Vagina (tissue), 2 donors: ENCODE results near the gene DNAAF9. TPM values are rescaled to one million over a fixed set of nuclear protein-coding genes. Genes with fewer than 3 reads are reported as not detected.

Experiments
- DNase-seq, 2 donors: peaks; one replicate each; pipeline ENCODE4 v3.0.0-alpha.2; 2017; ENCODE audit errors: extremely low spot score in 2 of 2
- H3K27ac ChIP-seq: fragments of 200-600 bp; sonication (generic); one replicate; pipeline ENCODE4 v1.5.1; 2019
- H3K27me3 ChIP-seq: fragments of 200-600 bp; sonication (generic); one replicate; pipeline ENCODE4 v1.5.1; 2019
- H3K36me3 ChIP-seq, 2 donors: fragments of 200-600 bp; sonication (generic); one replicate each; pipeline ENCODE4 v1.5.1; 2017 to 2019
- H3K4me1 ChIP-seq: fragments of 200-600 bp; sonication (generic); one replicate; pipeline ENCODE4 v1.5.1; 2019
- H3K4me3 ChIP-seq, 2 donors: fragments of 200-600 bp; sonication (generic); 1 replicate in 1 of 2; 2 replicates in 1 of 2; pipeline ENCODE4 v1.5.1; 2016 to 2019
- H3K9me3 ChIP-seq: fragments of 200-600 bp; sonication (generic); one replicate; pipeline ENCODE4 v1.5.1; 2019
- CTCF ChIP-seq, 3 experiments: fragments of 450-650 bp in 2 of 3; fragments of 200-600 bp in 1 of 3; sonication (generic) in 1 of 3; IDR thresholded peaks; one replicate each; pipeline ENCODE4 v1.5.1; 2017 to 2019; ENCODE audit warnings: antibody characterized with exemption in 3 of 3, mild to moderate bottlenecking in 2 of 3, moderate library complexity in 2 of 3
- POLR2A ChIP-seq, 2 donors: fragments of 450-650 bp; IDR thresholded peaks; one replicate each; pipeline ENCODE4 v1.6.1; 2017; ENCODE audit warnings: antibody characterized with exemption in 2 of 2, mild to moderate bottlenecking in 2 of 2, moderate library complexity in 2 of 2
- POLR2AphosphoS5 ChIP-seq, 2 donors: sonication (generic); formaldehyde crosslinking; IDR thresholded peaks; one replicate each; pipeline ENCODE4 v1.9.0; 2017; ENCODE audit warnings: antibody characterized with exemption in 2 of 2, mild to moderate bottlenecking in 2 of 2, low read depth in 1 of 2; ENCODE audit not compliant: insufficient read depth in 1 of 2
- intact Hi-C: fragments of 100-400 bp; cut with DNase I; formaldehyde crosslinking; loops from one replicate; pipeline ENCODE4 v1.15.1; 2023
- total RNA-seq: library from RNA; depleted of rRNA; stranded (reverse); fragments of >200 nt; gene quantifications from one replicate; pipeline ENCODE4 v1.2.3, GENCODE V29; 2016

Gene DNAAF9
- total RNA-seq, 1 donor from 2014 or later: 18.4 TPM

DNA sequence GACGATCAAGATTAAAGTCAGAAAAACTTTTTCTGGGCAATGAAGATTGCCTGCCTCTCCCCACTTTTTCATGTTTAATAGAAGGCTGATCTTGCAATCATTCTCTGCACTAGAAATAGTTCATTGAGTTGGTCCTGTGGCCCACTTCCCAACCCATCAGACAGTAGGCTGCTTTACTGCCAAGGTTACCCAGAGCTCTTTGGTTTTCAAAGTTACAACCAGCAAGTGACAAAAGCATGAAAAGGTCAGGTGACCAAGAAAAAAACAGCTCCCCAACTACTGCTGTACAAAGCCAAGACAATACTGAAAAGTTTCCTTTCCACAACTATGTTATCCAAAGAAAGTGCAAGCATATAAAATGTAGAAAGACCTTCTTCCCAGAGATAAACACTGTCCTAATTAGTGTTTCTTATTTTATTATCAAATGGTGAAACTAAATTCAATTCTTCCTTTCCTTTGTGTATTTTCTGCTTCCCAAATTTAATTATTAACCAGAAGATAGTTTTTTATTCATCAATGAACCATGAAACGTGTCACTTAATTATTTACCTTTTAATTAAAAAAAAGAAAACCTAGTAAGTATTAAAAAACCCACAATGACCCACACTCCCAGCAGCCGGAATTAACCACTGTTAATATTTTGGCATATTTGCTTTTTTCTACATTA is 16.6 kb downstream of the DNAAF9 start:
- intact Hi-C loops: no loop called here
- H3K27me3 ChIP-seq: no peaks in the 10 kb centered on the region
- H3K36me3 ChIP-seq: no peaks in the 10 kb centered on the region
- H3K27ac ChIP-seq: no peak overlapping the region
- no peak overlapping the region for H3K4me3 ChIP-seq
- H3K9me3 ChIP-seq: peaks cover 3% of the 10 kb centered on the region
- DNase-seq: no peak
- no peak for TF ChIP-seq POLR2AphosphoS5 (IDR thresholded peaks at IDR 0.05; ENCODE audit: insufficient read depth in 1 of 2, low read depth in 1 of 2)
- TF ChIP-seq POLR2A (IDR thresholded peaks at IDR 0.05): no peak
- TF ChIP-seq CTCF (IDR thresholded peaks at IDR 0.05): no peak
- H3K4me1 ChIP-seq: peaks cover 16% of the 10 kb centered on the region

DNA sequence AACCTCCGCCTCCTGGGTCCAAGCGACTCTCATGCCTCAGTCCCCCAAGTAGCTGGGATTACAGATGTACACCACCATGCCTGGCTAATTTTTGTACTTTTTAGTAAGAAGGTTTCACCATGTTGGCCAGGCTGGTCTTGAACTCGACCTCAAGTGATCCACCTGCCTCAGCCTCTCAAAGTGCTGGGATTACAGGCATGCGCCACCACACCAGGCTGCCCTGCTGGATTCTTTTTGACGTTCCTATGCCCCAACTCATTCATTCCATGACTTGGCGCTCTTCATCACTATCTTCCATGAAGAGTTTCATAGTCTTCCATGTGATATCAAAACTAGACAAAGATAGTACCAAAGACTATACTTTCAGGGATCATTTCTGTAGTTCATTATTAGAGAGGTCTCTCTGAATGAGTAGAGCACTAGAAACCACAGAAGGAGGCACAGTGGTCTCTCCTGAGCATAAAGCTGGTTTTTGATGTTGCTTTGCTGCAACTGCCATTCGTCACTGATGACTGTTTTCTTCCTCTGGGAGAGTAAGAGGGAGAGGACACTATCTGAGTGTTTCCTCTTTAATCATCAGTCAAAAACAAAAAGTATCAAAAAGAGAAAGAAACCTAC is 23.5 kb downstream of the DNAAF9 start:
- Histone ChIP-seq H3K27me3 (no peaks in the 10 kb centered on the region), H3K4me3 (no peak overlapping the region), H3K9me3 (peaks cover 11% of the 10 kb centered on the region), H3K4me1 (no peaks in the 10 kb centered on the region), H3K27ac (no peak overlapping the region), H3K36me3 (peaks cover 0 to 6% of the 10 kb centered on the region in 2 donors)
- DNase-seq: no peak
- TF ChIP-seq CTCF (IDR thresholded peaks at IDR 0.05): no peak
- TF ChIP-seq POLR2A (IDR thresholded peaks at IDR 0.05): no peak
- no peak for TF ChIP-seq POLR2AphosphoS5 (IDR thresholded peaks at IDR 0.05; ENCODE audit: insufficient read depth in 1 of 2, low read depth in 1 of 2)
- intact Hi-C loops: no loop called here

GRCh38 chr20:3382836-3383235 is 24.6 kb downstream of the DNAAF9 start:
- no peak for DNase-seq
- Histone ChIP-seq H3K4me1 (no peaks in the 10 kb centered on the region), H3K9me3 (peaks cover 11% of the 10 kb centered on the region), H3K36me3 (peaks cover 0 to 6% of the 10 kb centered on the region in 2 donors), H3K27me3 (no peaks in the 10 kb centered on the region), H3K4me3 (no peak overlapping the region), H3K27ac (no peak overlapping the region)
- intact Hi-C loops: no loop called here
- no peak for TF ChIP-seq POLR2A (IDR thresholded peaks at IDR 0.05)
- no peak for TF ChIP-seq CTCF (IDR thresholded peaks at IDR 0.05)
- no peak for TF ChIP-seq POLR2AphosphoS5 (IDR thresholded peaks at IDR 0.05; ENCODE audit: insufficient read depth in 1 of 2, low read depth in 1 of 2)

- no peaks in the 10 kb centered on the region for H3K27me3 ChIP-seq
- H3K27ac ChIP-seq: no peak overlapping the region
- peaks cover 0 to 12% of the 10 kb centered on the region in 2 donors for H3K36me3 ChIP-seq
- no peaks in the 10 kb centered on the region for H3K4me1 ChIP-seq
- DNase-seq: no peak
- H3K9me3 ChIP-seq: peaks cover 4% of the 10 kb centered on the region
- TF ChIP-seq POLR2A (IDR thresholded peaks at IDR 0.05) (no peak), POLR2AphosphoS5 (IDR thresholded peaks at IDR 0.05; ENCODE audit: insufficient read depth in 1 of 2, low read depth in 1 of 2) (no peak), CTCF (IDR thresholded peaks at IDR 0.05) (no peak)
- no peak overlapping the region for H3K4me3 ChIP-seq
- intact Hi-C loops: no loop called here
Measured at GRCh38 chr20:3380228-3381070, 27.0 kb downstream of the DNAAF9 start.
